NCI-H2171 treated with DMSO at 0.1 percent for 48 hours (cell line): ENCODE data around the gene GREB1.

Experiments used
- DNase-seq: peaks from one replicate; lab custom pipeline; 2025; lab: John Stamatoyannopoulos, UW

Gene GREB1

GRCh38 chr2:11602563-11603204 is 68.8 kb downstream of the GREB1 start:
- no peak for DNase-seq

DNA sequence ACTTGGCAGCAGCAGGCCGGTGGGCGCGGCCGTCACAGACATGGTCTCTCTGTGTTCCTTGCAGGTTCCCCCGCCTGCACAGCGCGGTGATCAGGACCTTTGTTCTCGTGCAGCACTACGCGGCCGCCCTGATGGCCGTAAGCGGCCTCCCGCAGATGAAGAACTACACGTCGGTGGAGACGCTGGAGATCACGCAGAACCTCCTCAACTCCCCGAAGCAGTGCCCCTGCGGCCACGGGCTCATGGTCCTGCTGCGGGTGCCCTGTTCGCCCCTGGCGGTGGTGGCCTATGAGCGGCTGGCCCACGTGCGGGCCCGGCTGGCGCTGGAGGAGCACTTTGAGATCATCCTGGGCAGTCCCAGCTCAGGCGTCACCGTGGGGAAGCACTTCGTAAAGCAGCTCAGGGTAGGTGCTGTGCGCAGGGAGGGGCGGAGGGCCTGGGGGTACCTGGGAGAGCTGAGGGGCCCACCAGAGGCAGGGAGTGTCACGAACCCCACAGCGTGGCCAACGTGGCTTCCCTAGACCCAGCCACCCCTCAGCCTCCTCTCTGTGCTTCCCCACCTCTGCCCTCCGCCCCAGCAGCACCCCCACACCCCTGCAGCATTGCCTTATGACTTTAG is 76.9 kb downstream of the GREB1 start:
- no peak for DNase-seq

GRCh38 chr2:11611251-11611650 is 77.4 kb downstream of the GREB1 start:
- DNase-seq: no peak

DNA sequence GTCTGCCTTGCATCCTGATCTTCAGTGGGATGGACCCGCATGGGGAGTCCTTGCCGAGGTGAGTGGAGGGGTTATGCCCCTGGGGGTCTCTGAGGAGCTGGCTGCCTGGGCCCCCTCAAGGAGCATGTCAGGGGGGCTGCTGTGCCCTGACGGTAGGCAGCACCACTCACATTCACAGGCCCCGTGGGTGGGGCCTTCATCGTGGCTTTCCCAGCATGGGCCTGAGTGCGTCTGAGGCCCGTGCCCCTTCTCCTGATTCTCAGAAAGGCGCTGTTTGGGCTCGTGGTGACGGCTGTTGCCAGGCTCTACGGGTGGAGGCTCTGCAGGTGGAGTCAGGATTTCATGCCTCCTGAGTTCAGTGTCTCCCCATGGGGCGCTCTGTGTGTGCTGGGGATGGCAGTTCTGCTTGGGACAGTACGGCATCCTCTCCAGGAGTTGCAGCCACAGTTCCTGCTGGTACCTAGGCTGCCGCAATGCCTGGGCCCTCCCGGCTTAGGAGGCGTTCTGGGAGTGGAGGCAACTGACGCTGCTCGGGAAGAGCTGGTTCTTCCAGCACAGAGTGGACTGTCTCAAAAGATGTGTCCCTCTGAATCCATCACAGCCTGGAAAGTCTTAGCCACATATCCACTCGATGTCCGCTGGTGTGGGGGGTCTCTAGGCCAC is 78.8 kb downstream of the GREB1 start:
- no peak for DNase-seq

- DNase-seq: no peak
Observed at GRCh38 chr2:11613297-11613696, 79.5 kb downstream of the GREB1 start.

GRCh38 chr2:11615209-11615608 is 81.4 kb downstream of the GREB1 start:
- no peak for DNase-seq

DNA sequence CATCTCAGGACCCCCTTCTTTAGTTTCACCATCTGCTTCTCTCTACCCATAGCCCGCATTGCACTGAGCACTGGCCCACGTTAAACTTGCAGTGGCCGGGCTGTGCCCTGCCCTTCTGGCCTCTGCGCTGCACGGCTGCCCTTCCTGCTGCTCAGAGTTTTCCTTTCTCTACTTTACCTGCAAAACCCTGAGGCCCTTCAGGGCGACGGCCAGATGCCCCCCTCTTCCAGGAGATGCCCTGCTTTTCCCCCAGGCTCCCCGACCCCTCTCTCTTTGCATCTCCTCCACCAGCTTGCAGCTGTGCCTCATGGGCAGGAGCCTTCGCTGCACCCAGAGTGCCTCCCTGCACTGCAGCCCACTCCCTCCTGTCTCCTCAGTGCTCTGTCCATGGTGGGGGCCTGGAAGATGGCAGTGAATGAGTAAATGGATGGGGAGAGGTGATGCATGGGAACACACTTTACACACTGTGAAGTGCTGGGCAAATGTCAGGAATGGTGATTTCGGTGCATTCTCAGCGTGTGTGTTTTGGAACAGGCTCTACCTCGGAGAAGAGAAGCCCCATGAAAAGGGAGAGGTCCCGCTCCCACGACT is 82.3 kb downstream of the GREB1 start:
- no peak for DNase-seq

DNA sequence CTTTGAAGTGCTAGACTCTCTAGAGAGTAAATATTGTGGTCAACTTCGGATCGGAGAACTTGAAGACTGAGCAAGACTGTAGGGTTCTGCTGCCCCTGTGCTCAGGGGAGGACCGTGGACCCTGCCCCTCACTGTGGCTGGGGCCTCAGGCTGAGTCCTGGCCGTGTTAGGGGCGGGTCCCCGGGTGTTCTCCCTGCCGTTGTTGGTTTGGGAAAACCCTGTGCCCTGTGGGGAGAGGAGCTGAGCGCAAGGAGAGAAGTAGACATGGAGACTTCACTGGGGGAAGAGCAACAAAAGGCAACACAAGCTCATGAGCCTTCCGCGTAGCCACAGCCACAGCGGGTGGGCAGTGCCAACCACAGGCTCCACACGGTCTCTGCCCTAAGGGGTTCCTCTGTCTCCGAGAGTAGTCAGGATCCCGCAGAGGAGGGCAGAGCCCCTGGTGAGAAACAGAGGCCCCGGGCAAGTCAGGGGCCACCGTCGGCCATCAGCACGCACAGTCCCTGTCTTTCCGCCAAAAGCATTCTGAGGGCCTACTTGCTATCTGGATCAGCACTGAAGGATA is 83.1 kb downstream of the GREB1 start:
- no peak for DNase-seq

DNA sequence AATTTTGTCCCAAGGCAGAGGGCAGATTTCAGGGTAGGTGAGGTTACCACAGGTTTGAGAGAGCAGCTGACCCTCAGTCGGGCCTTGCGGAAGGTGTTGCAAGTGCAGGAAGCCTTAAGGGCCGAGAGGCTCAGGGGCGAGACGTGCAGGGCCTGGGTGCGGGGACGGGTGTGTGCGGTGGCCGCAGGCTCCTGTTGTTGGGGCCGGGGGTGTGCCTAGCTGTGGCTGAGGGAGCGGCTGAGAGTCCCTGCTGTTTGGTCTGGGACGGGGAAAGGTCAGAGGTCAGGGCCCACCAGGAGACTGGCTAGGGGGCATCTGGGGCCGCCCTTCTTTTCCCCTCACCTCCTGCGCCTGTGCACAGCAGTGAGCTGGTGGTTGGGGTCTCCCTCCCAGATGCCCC is 83.7 kb downstream of the GREB1 start:
- no peak for DNase-seq

- no peak for DNase-seq
Observed at GRCh38 chr2:11617984-11618707, 84.3 kb downstream of the GREB1 start.

GRCh38 chr2:11618708-11619062 is 84.8 kb downstream of the GREB1 start:
- DNase-seq: no peak

GRCh38 chr2:11621410-11621809 is 87.6 kb downstream of the GREB1 start:
- no peak for DNase-seq

DNA sequence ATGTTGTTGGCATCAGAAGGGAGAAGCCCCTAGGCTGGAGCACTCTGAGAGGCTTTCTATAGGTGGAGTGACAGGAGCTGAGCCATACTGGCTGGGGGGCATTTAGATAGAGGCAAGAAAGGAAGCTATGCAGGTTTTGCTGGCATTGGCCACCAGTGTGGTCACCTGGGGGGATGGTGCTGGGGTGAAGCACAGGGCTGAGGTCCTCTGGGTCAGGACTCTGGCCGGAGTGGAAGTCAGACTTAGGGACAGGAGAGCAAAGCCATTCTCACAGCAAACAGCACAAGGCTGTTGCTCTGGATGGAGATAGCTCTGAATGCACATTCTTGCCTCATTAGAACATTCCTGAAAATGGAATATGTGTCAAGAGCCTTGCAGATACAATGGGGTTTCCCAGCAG is 88.8 kb downstream of the GREB1 start:
- DNase-seq: no peak

DNA sequence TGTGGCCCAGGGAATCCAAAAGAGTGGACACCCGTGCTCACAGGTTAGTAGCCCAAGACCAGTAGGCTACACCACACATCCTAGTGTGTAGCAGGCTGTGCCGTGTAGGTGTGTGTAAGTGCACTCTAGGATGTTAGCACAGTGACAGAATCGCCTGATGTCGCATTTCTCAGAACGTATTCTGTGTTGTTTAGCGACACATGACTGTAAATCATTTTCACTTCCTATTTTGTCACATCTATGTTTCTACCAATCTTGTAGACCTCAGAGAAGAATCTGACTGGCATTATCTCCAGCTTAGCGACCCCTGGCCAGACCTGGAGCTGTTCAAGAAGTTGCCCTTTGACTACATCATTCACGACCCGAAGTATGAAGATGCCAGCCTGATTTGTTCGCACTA is 91.0 kb downstream of the GREB1 start:
- no peak for DNase-seq

GRCh38 chr2:11625671-11626070 is 91.8 kb downstream of the GREB1 start:
- DNase-seq: no peak

- no peak for DNase-seq
Observed at GRCh38 chr2:11628675-11629074, 94.8 kb downstream of the GREB1 start.

GRCh38 chr2:11629215-11629614 is 95.4 kb downstream of the GREB1 start:
- no peak for DNase-seq

GRCh38 chr2:11629851-11630250 is 96.0 kb downstream of the GREB1 start:
- DNase-seq: no peak

- DNase-seq: no peak
Observed at GRCh38 chr2:11630855-11631254, 97.0 kb downstream of the GREB1 start.

GRCh38 chr2:11631462-11631861 is 97.6 kb downstream of the GREB1 start:
- no peak for DNase-seq

GRCh38 chr2:11633923-11634478 is 100.2 kb downstream of the GREB1 start:
- DNase-seq: no peak

DNA sequence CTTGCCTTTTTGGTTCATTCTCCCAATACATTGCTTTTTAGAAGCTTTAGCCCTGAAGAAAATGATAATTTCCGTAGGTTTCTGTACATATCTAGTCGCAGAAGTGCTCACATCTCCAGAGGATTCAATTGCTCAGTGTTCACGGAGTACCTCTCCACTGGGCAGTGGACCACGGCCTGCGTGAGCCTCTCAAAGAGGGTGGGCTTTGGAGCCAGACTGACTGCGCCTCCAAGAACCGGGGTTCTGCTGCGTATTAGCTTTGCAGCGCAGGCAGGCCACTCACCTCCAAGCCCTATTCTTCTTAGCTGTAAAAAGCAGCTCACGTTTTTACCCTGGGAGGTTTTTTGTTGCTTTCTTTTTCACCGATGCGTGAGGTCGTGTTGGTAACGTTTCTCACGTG is 100.7 kb downstream of the GREB1 start:
- no peak for DNase-seq
